Parathyroid adenoma (tissue), 2 donors: Measurements from ENCODE around the gene EHD2.
"Not testable (repeated sequence)": the region's sequence is repeated elsewhere in the genome, so short reads cannot be mapped to it uniquely, and the experiment has no call there.

Experiments
- H2AFZ ChIP-seq: fragments of 300-600 bp; sonication (generic); one replicate; pipeline ENCODE4 v1.7.0; 2017; ENCODE audit warnings: antibody characterized with exemption, mild to moderate bottlenecking
- H3K27ac ChIP-seq: fragments of 300-600 bp; sonication (generic); one replicate; pipeline ENCODE4 v1.7.0; 2017
- H3K27me3 ChIP-seq: fragments of 300-600 bp; sonication (generic); one replicate; pipeline ENCODE4 v1.7.0; 2017; ENCODE audit warnings: low read length; ENCODE audit not compliant: control insufficient read depth, insufficient read depth
- H3K36me3 ChIP-seq: fragments of 300-600 bp; sonication (generic); one replicate; pipeline ENCODE4 v1.7.0; 2017; ENCODE audit warnings: low read length; ENCODE audit not compliant: control insufficient read depth, insufficient read depth
- H3K4me1 ChIP-seq: fragments of 300-600 bp; sonication (generic); one replicate; pipeline ENCODE4 v1.7.0; 2017; ENCODE audit warnings: control low read depth
- H3K4me2 ChIP-seq: fragments of 300-600 bp; sonication (generic); one replicate; pipeline ENCODE4 v1.7.0; 2017; ENCODE audit warnings: low read length
- H3K4me3 ChIP-seq: fragments of 300-600 bp; sonication (generic); one replicate; pipeline ENCODE4 v1.7.0; 2017; ENCODE audit warnings: low read depth, low read length
- H3K79me2 ChIP-seq: fragments of 300-600 bp; sonication (generic); one replicate; pipeline ENCODE4 v1.7.0; 2017; ENCODE audit warnings: control low read depth
- H3K9ac ChIP-seq: fragments of 300-600 bp; sonication (generic); one replicate; pipeline ENCODE4 v1.7.0; 2017; ENCODE audit warnings: mild to moderate bottlenecking
- H3K9me3 ChIP-seq: fragments of 300-600 bp; sonication (generic); one replicate; pipeline ENCODE4 v1.7.0; 2017; ENCODE audit warnings: low read length; ENCODE audit not compliant: control insufficient read depth
- CTCF ChIP-seq: fragments of 300-600 bp; sonication (generic); IDR thresholded peaks from one replicate; pipeline ENCODE4 v1.7.0; 2017; ENCODE audit warnings: antibody characterized with exemption, mild to moderate bottlenecking
- donor health status: primary hyperparathyroidism.

Gene EHD2

GRCh38 chr19:47779524-47780214 is 66.4 kb downstream of the EHD2 start:
- no peaks in the 10 kb centered on the region for H3K79me2 ChIP-seq
- H3K4me3 ChIP-seq, result peak overlapping the region; percentile 87
- no peak overlapping the region for H2AFZ ChIP-seq
- no peak overlapping the region for H3K27ac ChIP-seq
- H3K4me1 ChIP-seq, result no peaks in the 10 kb centered on the region
- H3K4me2 ChIP-seq, result peak overlapping the region; percentile 86
- H3K36me3 ChIP-seq, result no peaks in the 10 kb centered on the region
- H3K9me3 ChIP-seq, result no peaks in the 10 kb centered on the region
- TF ChIP-seq CTCF, result no peak
- no peaks in the 10 kb centered on the region for H3K27me3 ChIP-seq
- H3K9ac ChIP-seq, result no peak overlapping the region

GRCh38 chr19:47780215-47780551 is 67.0 kb downstream of the EHD2 start:
- Histone ChIP-seq H3K4me1 (no peaks in the 10 kb centered on the region), H3K9ac (no peak overlapping the region)
- TF ChIP-seq CTCF, result no peak

GRCh38 chr19:47781590-47782262 is 68.5 kb downstream of the EHD2 start:
- Histone ChIP-seq H3K4me3 (no peak overlapping the region), H3K36me3 (no peaks in the 10 kb centered on the region), H3K9me3 (no peaks in the 10 kb centered on the region), H3K79me2 (no peaks in the 10 kb centered on the region), H2AFZ (no peak overlapping the region), H3K27ac (peak overlapping the region; percentile 13), H3K9ac (no peak overlapping the region), H3K27me3 (no peaks in the 10 kb centered on the region), H3K4me2 (peak overlapping the region; percentile 35), H3K4me1 (no peaks in the 10 kb centered on the region)
- no peak for TF ChIP-seq CTCF

More at GRCh38 chr19:47780215-47780551, 67.0 kb downstream of the EHD2 start:
- no peaks in the 10 kb centered on the region for H3K79me2 ChIP-seq
- H3K4me3 ChIP-seq, result peak overlapping the region; percentile 87
- H2AFZ ChIP-seq, result no peak overlapping the region
- peak overlapping the region; percentile 86 for H3K4me2 ChIP-seq
- no peaks in the 10 kb centered on the region for H3K36me3 ChIP-seq
- H3K27ac ChIP-seq, result no peak overlapping the region
- no peaks in the 10 kb centered on the region for H3K9me3 ChIP-seq
- H3K27me3 ChIP-seq, result no peaks in the 10 kb centered on the region

- H3K36me3 ChIP-seq, result no peaks in the 10 kb centered on the region
- no peak overlapping the region for H2AFZ ChIP-seq
- no peak for TF ChIP-seq CTCF
- no peaks in the 10 kb centered on the region for H3K4me1 ChIP-seq
- H3K79me2 ChIP-seq, result no peaks in the 10 kb centered on the region
- H3K4me2 ChIP-seq, result no peak overlapping the region
- no peaks in the 10 kb centered on the region for H3K27me3 ChIP-seq
- no peak overlapping the region for H3K27ac ChIP-seq
- no peaks in the 10 kb centered on the region for H3K9me3 ChIP-seq
- no peak overlapping the region for H3K9ac ChIP-seq
- H3K4me3 ChIP-seq, result no peak overlapping the region
Observed at GRCh38 chr19:47786566-47786965, 73.3 kb downstream of the EHD2 start.

- H3K4me1 ChIP-seq, H3K27me3 ChIP-seq, H3K4me2 ChIP-seq, H3K79me2 ChIP-seq, H3K36me3 ChIP-seq, H2AFZ ChIP-seq, H3K27ac ChIP-seq, H3K4me3 ChIP-seq, H3K9me3 ChIP-seq, H3K9ac ChIP-seq: not testable (repeated sequence)
Observed at GRCh38 chr19:47787307-47787706, 74.1 kb downstream of the EHD2 start.

- H3K9ac ChIP-seq, result not testable (repeated sequence)
Observed at GRCh38 chr19:47789811-47790210, 76.6 kb downstream of the EHD2 start.

More at GRCh38 chr19:47789811-47790210, 76.6 kb downstream of the EHD2 start:
- H3K79me2 ChIP-seq, H3K27ac ChIP-seq, H3K4me3 ChIP-seq, H3K27me3 ChIP-seq, H3K9me3 ChIP-seq, H3K4me2 ChIP-seq, H2AFZ ChIP-seq, H3K4me1 ChIP-seq, H3K36me3 ChIP-seq: not testable (repeated sequence)
